ENCODE data around the gene CERS6. TPM values are rescaled to one million over a fixed set of nuclear protein-coding genes. Genes with fewer than 3 reads are reported as not detected.

Gene CERS6
- total RNA-seq, 1 donor from 2014 or later: 17.7 TPM

GRCh38 chr2:168555283-168555682 is 99.2 kb downstream of the CERS6 start:
- Histone ChIP-seq H3K36me3 (ENCODE audit: control insufficient read depth, insufficient read depth, low read length) (no peaks in the 10 kb centered on the region), H3K27me3 (ENCODE audit: control insufficient read depth, insufficient read depth, low read length) (no peaks in the 10 kb centered on the region), H3K4me3 (ENCODE audit: low read depth, low read length) (no peak overlapping the region)
- no peak for TF ChIP-seq CTCF (IDR thresholded peaks at IDR 0.05; ENCODE audit: insufficient read depth, low read length, poor library complexity, severe bottlenecking)
- no peak for DNase-seq (ENCODE audit: low read depth)

GRCh38 chr2:168559187-168559586 is 103.1 kb downstream of the CERS6 start:
- H3K36me3 ChIP-seq (ENCODE audit: control insufficient read depth, insufficient read depth, low read length): no peaks in the 10 kb centered on the region
- TF ChIP-seq CTCF (IDR thresholded peaks at IDR 0.05; ENCODE audit: insufficient read depth, low read length, poor library complexity, severe bottlenecking): no peak
- no peaks in the 10 kb centered on the region for H3K27me3 ChIP-seq (ENCODE audit: control insufficient read depth, insufficient read depth, low read length)
- DNase-seq (ENCODE audit: low read depth): no peak
- no peak overlapping the region for H3K4me3 ChIP-seq (ENCODE audit: low read depth, low read length)

GRCh38 chr2:168560817-168561499 is 104.9 kb downstream of the CERS6 start:
- H3K27me3 ChIP-seq (ENCODE audit: control insufficient read depth, insufficient read depth, low read length): no peaks in the 10 kb centered on the region
- no peak for DNase-seq (ENCODE audit: low read depth)
- no peaks in the 10 kb centered on the region for H3K36me3 ChIP-seq (ENCODE audit: control insufficient read depth, insufficient read depth, low read length)
- no peak for TF ChIP-seq CTCF (IDR thresholded peaks at IDR 0.05; ENCODE audit: insufficient read depth, low read length, poor library complexity, severe bottlenecking)
- no peak overlapping the region for H3K4me3 ChIP-seq (ENCODE audit: low read depth, low read length)

GRCh38 chr2:168561991-168562390 is 105.9 kb downstream of the CERS6 start:
- no peaks in the 10 kb centered on the region for H3K36me3 ChIP-seq (ENCODE audit: control insufficient read depth, insufficient read depth, low read length)
- no peak for TF ChIP-seq CTCF (IDR thresholded peaks at IDR 0.05; ENCODE audit: insufficient read depth, low read length, poor library complexity, severe bottlenecking)
- H3K27me3 ChIP-seq (ENCODE audit: control insufficient read depth, insufficient read depth, low read length): no peaks in the 10 kb centered on the region
- H3K4me3 ChIP-seq (ENCODE audit: low read depth, low read length): no peak overlapping the region
- no peak for DNase-seq (ENCODE audit: low read depth)

- DNase-seq (ENCODE audit: low read depth): no peak
- no peaks in the 10 kb centered on the region for H3K36me3 ChIP-seq (ENCODE audit: control insufficient read depth, insufficient read depth, low read length)
- TF ChIP-seq CTCF (IDR thresholded peaks at IDR 0.05; ENCODE audit: insufficient read depth, low read length, poor library complexity, severe bottlenecking): no peak
- H3K27me3 ChIP-seq (ENCODE audit: control insufficient read depth, insufficient read depth, low read length): no peaks in the 10 kb centered on the region
- H3K4me3 ChIP-seq (ENCODE audit: low read depth, low read length): no peak overlapping the region
Observed at GRCh38 chr2:168562971-168563370, 106.9 kb downstream of the CERS6 start.

GRCh38 chr2:168564641-168565040 is 108.6 kb downstream of the CERS6 start:
- no peaks in the 10 kb centered on the region for H3K27me3 ChIP-seq (ENCODE audit: control insufficient read depth, insufficient read depth, low read length)
- no peak for TF ChIP-seq CTCF (IDR thresholded peaks at IDR 0.05; ENCODE audit: insufficient read depth, low read length, poor library complexity, severe bottlenecking)
- no peaks in the 10 kb centered on the region for H3K36me3 ChIP-seq (ENCODE audit: control insufficient read depth, insufficient read depth, low read length)
- no peak for DNase-seq (ENCODE audit: low read depth)
- H3K4me3 ChIP-seq (ENCODE audit: low read depth, low read length): no peak overlapping the region
